Keratinocyte (primary cell): ENCODE data around the gene GJA4.

Experiments used
- CTCF ChIP-seq, 3 experiments: IDR thresholded peaks in 1 of 3; conservative IDR thresholded peaks in 1 of 3; optimal IDR thresholded peaks in 1 of 3; 2 replicates in 2 of 3; 3 replicates in 1 of 3; pipeline versions ENCODE3 to v1.5.1; 2011; ENCODE audit warnings: low read length in 3 of 3, mild to moderate bottlenecking in 3 of 3, moderate library complexity in 2 of 3, control low read depth in 1 of 3, inconsistent platforms in 1 of 3; ENCODE audit not compliant: insufficient read depth in 2 of 3; ENCODE audit errors: extremely low read depth in 1 of 3
- EZH2 ChIP-seq: IDR thresholded peaks from one replicate; pipeline ENCODE4 v1.6.1; 2012; ENCODE audit warnings: inconsistent platforms, mild to moderate bottlenecking, low read length, moderate library complexity

DNA sequence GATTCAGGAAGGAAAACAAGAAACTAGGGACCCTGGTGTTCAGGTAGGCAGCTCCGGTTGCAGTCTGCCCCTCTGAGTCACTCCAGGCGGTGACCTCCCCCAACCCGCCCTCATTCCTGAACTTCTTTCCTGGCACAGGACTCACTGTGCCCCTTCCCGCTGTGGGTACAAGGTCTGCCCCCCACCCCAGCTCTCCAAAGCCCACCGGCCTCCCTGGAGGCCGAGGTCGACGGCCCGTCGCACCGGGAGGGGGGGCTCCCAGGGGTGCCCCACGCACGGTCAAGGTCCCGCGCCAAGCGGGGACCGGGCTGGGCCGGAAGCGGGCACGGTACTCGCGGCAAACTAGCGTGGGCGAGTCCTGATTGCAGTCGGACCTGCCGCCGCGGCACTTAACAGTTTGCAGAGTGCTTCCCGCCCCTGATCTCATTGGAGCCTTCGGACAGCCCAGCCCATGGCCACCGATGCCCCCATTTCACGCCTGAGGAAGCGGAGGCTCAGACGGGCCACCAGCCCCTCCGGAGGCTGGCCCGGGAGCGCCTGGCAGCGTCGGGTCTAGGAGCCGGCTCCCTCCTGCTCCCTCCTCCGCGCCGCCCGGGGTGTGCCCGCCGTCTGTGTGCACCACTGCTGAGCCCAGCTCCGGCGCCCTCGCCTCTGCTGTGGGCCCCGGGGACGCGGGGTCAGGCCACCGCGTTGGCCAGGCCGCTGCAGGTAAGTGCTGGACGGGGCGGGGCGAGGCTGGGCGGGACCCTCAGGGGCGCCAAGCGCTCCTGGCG lies 11.5 kb upstream of the GJA4 start, which contains the start of gene GJB3:
- TF ChIP-seq CTCF (optimal IDR thresholded peaks at IDR 0.05 in 1 of 3, IDR thresholded peaks at IDR 0.05 in 1 of 3, conservative IDR thresholded peaks at IDR 0.05 in 1 of 3; ENCODE audit: extremely low read depth in 1 of 3, insufficient read depth in 2 of 3, low read length in 3 of 3), result no peak
- TF ChIP-seq EZH2, result no peak
